ENCODE results near the gene SLC9A2. TPM values are rescaled to one million over a fixed set of nuclear protein-coding genes. Genes with fewer than 3 reads are reported as not detected.

Gene SLC9A2
- total RNA-seq, 1 experiment from 2014 or later, result 13.4 TPM

DNA sequence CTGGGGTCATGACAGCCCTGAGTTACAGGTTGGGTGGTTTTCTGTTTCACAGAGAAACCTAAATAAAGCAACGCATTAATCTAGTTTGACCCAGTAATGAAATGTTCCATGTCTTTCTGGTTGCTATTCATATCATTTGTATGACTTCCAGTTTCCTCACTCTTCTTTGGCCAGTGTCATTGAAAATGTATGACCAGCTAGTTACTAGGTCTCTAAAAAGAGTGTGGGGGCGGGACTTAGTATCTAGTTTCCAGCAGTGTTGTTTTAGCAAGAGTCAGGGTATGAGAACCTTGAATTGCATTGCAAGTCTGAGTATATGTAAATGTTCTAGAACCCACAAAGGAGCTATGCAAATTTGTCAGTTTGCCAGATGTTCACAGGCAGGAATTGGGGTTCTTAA, 47.7 kb downstream of the SLC9A2 start:
- Histone ChIP-seq H4K20me1 (ENCODE audit: insufficient read depth) (no peaks in the 10 kb centered on the region), H3K79me2 (ENCODE audit: low read depth) (no peaks in the 10 kb centered on the region), H3K27ac (no peak overlapping the region), H3K4me1 (replicated peaks; ENCODE audit: insufficient read depth) (peaks cover 13% of the 10 kb centered on the region), H3K36me3 (ENCODE audit: low read depth) (no peaks in the 10 kb centered on the region), H3K4me3 (no peak overlapping the region), H3F3A (ENCODE audit: insufficient read depth, low read depth) (no peaks in the 10 kb centered on the region), H3K9me2 (ENCODE audit: insufficient read depth) (no peaks in the 10 kb centered on the region), H3K9me3 (ENCODE audit: insufficient read depth, low read depth) (no peaks in the 10 kb centered on the region), H2AFZ (no peak overlapping the region), H3K4me2 (no peak overlapping the region), H3K27me3 (ENCODE audit: insufficient read depth, low read depth) (no peaks in the 10 kb centered on the region)
- intact Hi-C loops (cut with micrococcal nuclease; ENCODE audit: unreplicated experiment), result no loop called here
- no TSS peak for BruUV-seq (replicated peaks)
- no peak for DNase-seq
- TF ChIP-seq EZH2 (IDR thresholded peaks at IDR 0.05; ENCODE audit: low read depth), result no peak
- TF ChIP-seq, protein P1, sequence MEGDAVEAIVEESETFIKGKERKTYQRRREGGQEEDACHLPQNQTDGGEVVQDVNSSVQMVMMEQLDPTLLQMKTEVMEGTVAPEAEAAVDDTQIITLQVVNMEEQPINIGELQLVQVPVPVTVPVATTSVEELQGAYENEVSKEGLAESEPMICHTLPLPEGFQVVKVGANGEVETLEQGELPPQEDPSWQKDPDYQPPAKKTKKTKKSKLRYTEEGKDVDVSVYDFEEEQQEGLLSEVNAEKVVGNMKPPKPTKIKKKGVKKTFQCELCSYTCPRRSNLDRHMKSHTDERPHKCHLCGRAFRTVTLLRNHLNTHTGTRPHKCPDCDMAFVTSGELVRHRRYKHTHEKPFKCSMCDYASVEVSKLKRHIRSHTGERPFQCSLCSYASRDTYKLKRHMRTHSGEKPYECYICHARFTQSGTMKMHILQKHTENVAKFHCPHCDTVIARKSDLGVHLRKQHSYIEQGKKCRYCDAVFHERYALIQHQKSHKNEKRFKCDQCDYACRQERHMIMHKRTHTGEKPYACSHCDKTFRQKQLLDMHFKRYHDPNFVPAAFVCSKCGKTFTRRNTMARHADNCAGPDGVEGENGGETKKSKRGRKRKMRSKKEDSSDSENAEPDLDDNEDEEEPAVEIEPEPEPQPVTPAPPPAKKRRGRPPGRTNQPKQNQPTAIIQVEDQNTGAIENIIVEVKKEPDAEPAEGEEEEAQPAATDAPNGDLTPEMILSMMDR (conservative IDR thresholded peaks at IDR 0.05), result no peak
- CTCF ChIA-PET, result interaction anchor here (0.6 kb wide), 1 partner anchor 865 kb away, joined by 3 read pairs; no protein-coding TSS in a partner anchor
- POLR2A ChIA-PET (ENCODE audit: unreplicated experiment), result no interaction called here

DNA sequence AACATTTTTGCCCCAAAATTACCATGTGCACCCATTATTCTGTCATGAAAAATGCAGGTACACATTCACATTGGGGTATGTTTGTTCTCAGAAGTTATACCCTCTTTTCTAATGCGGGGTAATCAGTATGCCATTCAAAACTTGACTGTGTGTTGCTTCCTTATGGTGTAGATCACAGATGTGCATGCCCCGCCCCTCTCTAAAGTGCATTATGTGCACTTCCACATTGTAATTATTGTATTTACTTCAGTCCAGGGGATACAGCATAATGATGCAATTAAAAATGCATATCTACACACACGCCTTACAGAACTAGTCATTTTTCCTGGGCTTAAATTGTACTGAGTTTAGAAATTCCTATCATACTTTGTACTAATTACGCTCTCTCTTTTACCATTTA, 48.8 kb downstream of the SLC9A2 start:
- H3K4me2 ChIP-seq, result no peak overlapping the region
- no peaks in the 10 kb centered on the region for H3K79me2 ChIP-seq (ENCODE audit: low read depth)
- TF ChIP-seq, protein P1 (conservative IDR thresholded peaks at IDR 0.05), result no peak
- no peak for TF ChIP-seq EZH2 (IDR thresholded peaks at IDR 0.05; ENCODE audit: low read depth)
- ChIA-PET CTCF (no interaction called here), POLR2A (ENCODE audit: unreplicated experiment) (no interaction called here)
- H3K27me3 ChIP-seq (ENCODE audit: insufficient read depth, low read depth), result no peaks in the 10 kb centered on the region
- intact Hi-C loops (cut with micrococcal nuclease; ENCODE audit: unreplicated experiment), result no loop called here
- no peaks in the 10 kb centered on the region for H3K36me3 ChIP-seq (ENCODE audit: low read depth)
- no peak overlapping the region for H3K4me3 ChIP-seq
- no peak overlapping the region for H3K27ac ChIP-seq
- H4K20me1 ChIP-seq (ENCODE audit: insufficient read depth), result no peaks in the 10 kb centered on the region
- peaks cover 13% of the 10 kb centered on the region for H3K4me1 ChIP-seq (replicated peaks; ENCODE audit: insufficient read depth)
- no TSS peak for BruUV-seq (replicated peaks)
- no peaks in the 10 kb centered on the region for H3F3A ChIP-seq (ENCODE audit: insufficient read depth, low read depth)
- DNase-seq, result no peak
- no peaks in the 10 kb centered on the region for H3K9me3 ChIP-seq (ENCODE audit: insufficient read depth, low read depth)
- H2AFZ ChIP-seq, result no peak overlapping the region
- H3K9me2 ChIP-seq (ENCODE audit: insufficient read depth), result no peaks in the 10 kb centered on the region

DNA sequence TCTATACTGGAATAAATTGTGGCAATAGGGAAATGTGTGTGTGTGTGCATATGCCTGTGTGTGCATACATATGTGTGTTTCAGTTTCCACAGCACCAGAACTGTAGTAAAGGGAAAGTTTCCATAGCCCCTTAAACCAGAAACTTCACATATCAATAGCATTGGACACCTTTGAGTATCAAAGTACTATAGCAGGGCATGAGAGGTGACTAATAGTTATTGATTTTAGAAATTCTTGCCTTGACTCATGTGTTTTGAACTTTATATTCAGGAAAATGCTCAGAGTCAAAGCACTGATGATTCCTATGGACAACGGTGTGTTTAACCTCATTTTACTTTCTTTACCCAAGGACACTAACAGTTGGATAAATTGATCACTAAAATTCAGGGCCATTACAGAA, 50.0 kb downstream of the SLC9A2 start:
- intact Hi-C loops (cut with micrococcal nuclease; ENCODE audit: unreplicated experiment), result no loop called here

More for the DNA sequence above, 50.0 kb downstream of the SLC9A2 start:
- DNase-seq, result no peak
- H3K27me3 ChIP-seq (ENCODE audit: insufficient read depth, low read depth), result no peaks in the 10 kb centered on the region
- no peak overlapping the region for H3K27ac ChIP-seq
- H3K4me2 ChIP-seq, result no peak overlapping the region
- POLR2A ChIA-PET (ENCODE audit: unreplicated experiment), result no interaction called here
- H3K79me2 ChIP-seq (ENCODE audit: low read depth), result no peaks in the 10 kb centered on the region
- no peak for TF ChIP-seq EZH2 (IDR thresholded peaks at IDR 0.05; ENCODE audit: low read depth)
- TF ChIP-seq, protein P1 (conservative IDR thresholded peaks at IDR 0.05), result no peak
- H3K9me3 ChIP-seq (ENCODE audit: insufficient read depth, low read depth), result no peaks in the 10 kb centered on the region
- H3K4me1 ChIP-seq (replicated peaks; ENCODE audit: insufficient read depth), result peaks cover 6% of the 10 kb centered on the region
- no peaks in the 10 kb centered on the region for H3K9me2 ChIP-seq (ENCODE audit: insufficient read depth)
- H2AFZ ChIP-seq, result no peak overlapping the region
- BruUV-seq (replicated peaks), result no TSS peak
- H3K36me3 ChIP-seq (ENCODE audit: low read depth), result no peaks in the 10 kb centered on the region
- no peak overlapping the region for H3K4me3 ChIP-seq
- no peaks in the 10 kb centered on the region for H4K20me1 ChIP-seq (ENCODE audit: insufficient read depth)
- H3F3A ChIP-seq (ENCODE audit: insufficient read depth, low read depth), result no peaks in the 10 kb centered on the region
- CTCF ChIA-PET, result no interaction called here

All from PC-9 (cell line).